ENCODE results near the gene DCTN4.

Gene DCTN4

DNA sequence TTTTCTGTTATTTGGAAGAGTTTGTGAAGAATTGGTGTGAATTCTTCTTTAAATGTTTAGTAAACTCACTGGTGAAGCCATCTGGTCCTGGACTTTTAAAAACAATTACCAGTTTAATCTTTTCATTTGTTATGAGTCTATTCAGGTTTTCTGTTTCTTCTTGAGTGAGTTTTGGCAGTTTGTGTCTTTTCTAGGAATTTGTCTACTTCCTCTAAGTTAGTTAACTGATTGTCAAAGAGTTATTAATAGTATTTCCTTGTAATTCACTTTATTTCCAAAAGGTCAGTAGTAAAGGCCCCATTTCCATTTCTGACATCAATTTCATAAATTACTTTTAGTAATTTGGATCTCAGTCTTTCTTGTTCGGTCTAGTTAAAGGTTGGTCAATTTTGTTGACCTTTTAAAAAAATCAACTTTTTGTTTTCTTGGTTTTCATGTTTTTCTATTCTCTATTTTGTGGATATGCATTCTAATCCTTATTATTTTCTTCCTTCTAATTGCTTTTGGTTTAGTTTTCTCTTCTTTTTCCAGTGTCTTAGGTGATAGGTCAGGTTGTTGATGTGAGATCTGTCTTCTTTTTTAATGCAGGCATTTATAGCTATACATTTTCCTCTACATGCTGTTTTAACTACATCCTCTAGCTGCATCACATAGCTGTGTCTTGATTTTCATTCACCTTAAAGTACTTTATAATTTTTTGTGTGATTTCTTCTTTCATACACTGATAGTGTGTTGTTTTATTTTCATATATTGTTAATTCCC lies 12.4 kb upstream of the DCTN4 start:
- Histone ChIP-seq H3K27me3 (ENCODE audit: low read length) (no peaks in the 10 kb centered on the region), H3K9ac (ENCODE audit: low read length) (no peak overlapping the region), H3K79me2 (ENCODE audit: insufficient read depth, low read length) (no peaks in the 10 kb centered on the region), H3K9me3 (ENCODE audit: insufficient read depth, low read length) (no peaks in the 10 kb centered on the region), H3K4me2 (ENCODE audit: low read depth, low read length, poor library complexity, severe bottlenecking) (no peak overlapping the region), H3K4me3 (ENCODE audit: insufficient read depth, low read length, poor library complexity, severe bottlenecking) (no peak overlapping the region), H3K27ac (ENCODE audit: low read depth, low read length) (no peak overlapping the region), H3K9me2 (replicated peaks; ENCODE audit: insufficient read depth, low read length) (no peaks in the 10 kb centered on the region), H2AFZ (ENCODE audit: low read depth, low read length, severe bottlenecking) (no peak overlapping the region), H4K20me1 (ENCODE audit: low read depth, low read length) (no peaks in the 10 kb centered on the region), H3K36me3 (ENCODE audit: low read length) (no peaks in the 10 kb centered on the region), H3F3A (ENCODE audit: insufficient read depth) (no peaks in the 10 kb centered on the region)
- TF ChIP-seq, protein P1, sequence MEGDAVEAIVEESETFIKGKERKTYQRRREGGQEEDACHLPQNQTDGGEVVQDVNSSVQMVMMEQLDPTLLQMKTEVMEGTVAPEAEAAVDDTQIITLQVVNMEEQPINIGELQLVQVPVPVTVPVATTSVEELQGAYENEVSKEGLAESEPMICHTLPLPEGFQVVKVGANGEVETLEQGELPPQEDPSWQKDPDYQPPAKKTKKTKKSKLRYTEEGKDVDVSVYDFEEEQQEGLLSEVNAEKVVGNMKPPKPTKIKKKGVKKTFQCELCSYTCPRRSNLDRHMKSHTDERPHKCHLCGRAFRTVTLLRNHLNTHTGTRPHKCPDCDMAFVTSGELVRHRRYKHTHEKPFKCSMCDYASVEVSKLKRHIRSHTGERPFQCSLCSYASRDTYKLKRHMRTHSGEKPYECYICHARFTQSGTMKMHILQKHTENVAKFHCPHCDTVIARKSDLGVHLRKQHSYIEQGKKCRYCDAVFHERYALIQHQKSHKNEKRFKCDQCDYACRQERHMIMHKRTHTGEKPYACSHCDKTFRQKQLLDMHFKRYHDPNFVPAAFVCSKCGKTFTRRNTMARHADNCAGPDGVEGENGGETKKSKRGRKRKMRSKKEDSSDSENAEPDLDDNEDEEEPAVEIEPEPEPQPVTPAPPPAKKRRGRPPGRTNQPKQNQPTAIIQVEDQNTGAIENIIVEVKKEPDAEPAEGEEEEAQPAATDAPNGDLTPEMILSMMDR (IDR thresholded peaks at IDR 0.05; ENCODE audit: insufficient read depth, low read length, poor library complexity, severe bottlenecking), result no peak
- no peak for TF ChIP-seq EZH2phosphoT487 (conservative IDR thresholded peaks at IDR 0.05; ENCODE audit: low read length)

DNA sequence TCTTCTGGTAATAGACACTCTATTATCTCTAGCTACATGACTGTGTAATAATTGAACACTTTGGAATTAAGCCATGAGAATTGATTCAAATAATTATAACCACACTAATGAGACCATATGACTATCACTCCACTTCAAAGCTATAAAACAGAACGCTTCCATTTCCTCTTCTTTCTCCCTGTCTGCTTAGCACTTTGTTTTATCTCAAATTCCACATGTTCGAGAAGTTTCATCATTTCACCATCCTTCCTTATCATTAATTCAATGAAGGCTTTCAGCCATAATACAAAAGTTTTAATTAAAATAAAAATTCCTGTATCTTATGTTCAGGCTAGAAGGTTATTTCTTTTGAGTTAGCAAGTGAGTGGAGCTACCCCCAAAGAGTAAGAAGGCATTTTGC lies 7.4 kb upstream of the DCTN4 start:
- no peaks in the 10 kb centered on the region for H3K9me2 ChIP-seq (replicated peaks; ENCODE audit: insufficient read depth, low read length)
- no peaks in the 10 kb centered on the region for H4K20me1 ChIP-seq (ENCODE audit: low read depth, low read length)
- no peaks in the 10 kb centered on the region for H3K27me3 ChIP-seq (ENCODE audit: low read length)
- H3K79me2 ChIP-seq (ENCODE audit: insufficient read depth, low read length), result no peaks in the 10 kb centered on the region
- H3K9me3 ChIP-seq (ENCODE audit: insufficient read depth, low read length), result no peaks in the 10 kb centered on the region
- no peaks in the 10 kb centered on the region for H3K36me3 ChIP-seq (ENCODE audit: low read length)
- H3K9ac ChIP-seq (ENCODE audit: low read length), result no peak overlapping the region
- no peaks in the 10 kb centered on the region for H3F3A ChIP-seq (ENCODE audit: insufficient read depth)
- H2AFZ ChIP-seq (ENCODE audit: low read depth, low read length, severe bottlenecking), result no peak overlapping the region
- H3K27ac ChIP-seq (ENCODE audit: low read depth, low read length), result no peak overlapping the region
- no peak for TF ChIP-seq EZH2phosphoT487 (conservative IDR thresholded peaks at IDR 0.05; ENCODE audit: low read length)
- TF ChIP-seq, protein P1 (IDR thresholded peaks at IDR 0.05; ENCODE audit: insufficient read depth, low read length, poor library complexity, severe bottlenecking), result no peak
- H3K4me3 ChIP-seq (ENCODE audit: insufficient read depth, low read length, poor library complexity, severe bottlenecking), result no peak overlapping the region
- H3K4me2 ChIP-seq (ENCODE audit: low read depth, low read length, poor library complexity, severe bottlenecking), result no peak overlapping the region

DNA sequence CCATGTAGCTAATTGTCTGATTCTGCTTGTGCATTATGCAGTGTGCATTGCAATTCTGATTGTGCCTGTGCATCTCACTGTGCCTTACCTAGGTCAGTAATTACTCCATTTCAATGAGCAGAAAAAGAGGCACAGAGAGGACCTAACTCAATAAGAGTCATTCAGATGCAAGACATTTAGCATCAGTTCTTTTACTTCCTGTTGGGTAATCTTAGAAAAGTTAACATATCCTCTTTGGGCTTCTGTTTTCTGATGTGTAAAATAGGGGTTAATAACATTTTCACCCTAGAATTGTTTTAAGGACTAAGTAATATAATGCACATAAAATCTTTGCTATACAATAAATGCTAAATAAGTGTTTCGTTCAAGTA lies 7.0 kb upstream of the DCTN4 start:
- Histone ChIP-seq H2AFZ (ENCODE audit: low read depth, low read length, severe bottlenecking) (no peak overlapping the region), H3K27me3 (ENCODE audit: low read length) (no peaks in the 10 kb centered on the region), H3K27ac (ENCODE audit: low read depth, low read length) (no peak overlapping the region)

More for the DNA sequence above, 7.0 kb upstream of the DCTN4 start:
- Histone ChIP-seq H3K9me2 (replicated peaks; ENCODE audit: insufficient read depth, low read length) (no peaks in the 10 kb centered on the region), H3K36me3 (ENCODE audit: low read length) (no peaks in the 10 kb centered on the region), H3K4me2 (ENCODE audit: low read depth, low read length, poor library complexity, severe bottlenecking) (no peak overlapping the region), H3K4me3 (ENCODE audit: insufficient read depth, low read length, poor library complexity, severe bottlenecking) (no peak overlapping the region), H3K9me3 (ENCODE audit: insufficient read depth, low read length) (no peaks in the 10 kb centered on the region), H3K9ac (ENCODE audit: low read length) (no peak overlapping the region), H3F3A (ENCODE audit: insufficient read depth) (no peaks in the 10 kb centered on the region), H4K20me1 (ENCODE audit: low read depth, low read length) (no peaks in the 10 kb centered on the region), H3K79me2 (ENCODE audit: insufficient read depth, low read length) (no peaks in the 10 kb centered on the region)
- TF ChIP-seq, protein P1 (IDR thresholded peaks at IDR 0.05; ENCODE audit: insufficient read depth, low read length, poor library complexity, severe bottlenecking), result no peak
- TF ChIP-seq EZH2phosphoT487 (conservative IDR thresholded peaks at IDR 0.05; ENCODE audit: low read length), result no peak

Measured in SU-DHL-6 (cell line).